Measurements from ENCODE around the gene KCNMA1.

The KCNMA1 gene

DNA sequence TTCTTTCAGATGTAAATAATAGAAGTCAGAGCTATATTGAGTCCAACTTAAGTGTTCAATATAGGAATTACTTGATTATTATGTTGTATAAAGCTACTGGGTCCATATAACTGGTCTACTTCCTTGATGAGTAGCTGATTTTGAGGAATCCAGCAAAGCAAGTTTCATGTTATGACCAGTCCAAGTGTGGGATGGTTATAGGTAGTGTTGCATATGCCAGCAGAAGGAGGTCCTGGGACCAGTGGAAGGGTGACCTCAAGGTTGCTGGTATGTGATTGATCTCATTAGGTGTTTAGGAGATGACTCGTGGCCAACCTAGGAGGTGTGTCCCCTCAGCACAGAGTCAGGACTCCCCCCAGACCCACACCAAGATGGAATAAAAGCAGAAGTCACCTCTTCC is 551.5 kb downstream of the KCNMA1 start:
- DNase-seq: no peak

DNA sequence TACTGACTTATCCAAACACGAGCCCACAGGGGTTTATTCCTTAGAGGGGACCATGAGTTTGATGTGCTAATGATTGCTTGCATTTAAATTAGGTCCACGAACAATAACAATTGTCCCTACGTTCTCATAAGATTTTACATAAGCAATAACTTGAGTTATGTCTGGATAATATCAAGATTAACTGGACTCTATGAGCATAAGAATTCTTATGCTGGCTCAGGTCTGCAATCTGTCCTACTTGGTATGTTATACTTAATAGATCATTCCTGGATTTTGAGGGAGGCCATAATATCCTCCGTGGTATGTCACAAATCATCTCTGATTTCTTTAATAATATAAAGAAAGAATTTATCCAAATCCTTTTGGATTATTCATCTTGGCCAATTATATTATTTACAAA is 552.3 kb downstream of the KCNMA1 start:
- no peak for DNase-seq

DNA sequence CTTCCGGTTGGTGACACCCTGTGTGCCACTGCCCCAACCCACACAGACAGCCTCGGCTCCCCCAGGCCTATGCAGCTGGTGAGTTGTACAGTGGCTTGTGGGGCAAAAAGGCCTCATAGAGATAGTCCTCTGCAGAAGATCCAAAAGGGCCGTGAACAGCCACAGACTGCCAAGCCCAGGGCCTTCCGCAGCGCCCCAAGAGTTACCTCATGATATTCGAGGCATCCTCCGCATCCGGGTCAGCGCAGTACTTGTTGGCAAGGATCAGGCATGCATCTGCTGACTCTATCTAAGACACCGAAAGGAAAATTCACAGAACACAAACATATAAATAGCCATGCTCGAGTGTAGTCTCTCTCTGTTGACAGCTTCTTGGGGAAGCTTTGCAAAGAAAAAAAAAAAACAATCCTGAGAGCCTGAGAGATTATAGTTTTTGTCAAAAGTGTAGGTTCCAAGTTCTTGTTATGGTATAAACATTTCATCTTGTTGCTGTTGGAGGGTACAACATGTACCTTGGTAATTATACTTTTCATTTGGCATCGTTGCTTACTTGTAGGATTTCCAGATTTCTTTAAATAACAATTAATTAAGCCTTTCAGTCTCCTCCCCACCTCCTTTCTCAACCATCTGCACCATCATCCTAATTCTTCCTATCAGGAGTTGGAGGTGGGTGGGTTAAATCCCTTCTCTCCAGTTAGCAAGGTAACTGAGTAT is 553.0 kb downstream of the KCNMA1 start:
- no peak for DNase-seq

DNA sequence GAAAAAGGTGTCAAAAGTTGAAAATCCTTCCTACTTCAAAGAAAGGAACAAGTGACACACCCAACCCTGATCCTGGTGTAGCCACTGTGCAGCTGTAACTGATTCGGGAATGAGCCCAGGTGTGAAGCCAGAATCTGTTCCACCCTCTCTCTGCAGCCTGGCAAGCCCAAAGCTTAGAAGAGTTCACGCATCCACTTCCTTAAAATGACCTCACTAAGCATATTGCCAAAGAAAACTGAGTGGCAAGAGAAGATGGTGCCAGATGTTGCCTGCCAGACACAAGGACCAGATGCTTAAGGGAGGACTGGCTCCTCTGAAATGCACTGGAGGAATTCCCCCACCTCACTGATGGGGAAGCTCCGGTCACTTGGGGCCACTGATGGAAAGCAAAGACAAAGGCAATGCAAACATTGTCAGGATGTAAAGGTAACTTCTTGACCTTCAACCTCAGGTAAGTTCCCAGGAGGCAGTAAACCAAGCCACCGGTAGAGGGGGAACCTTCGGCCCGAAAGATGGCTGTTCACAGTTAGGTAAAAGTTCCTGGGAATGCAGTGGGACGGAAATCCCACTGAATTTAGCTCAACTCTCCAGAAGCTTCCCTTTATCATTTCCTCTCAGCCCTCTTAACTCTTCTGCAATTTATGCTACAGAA is 554.9 kb downstream of the KCNMA1 start:
- DNase-seq: no peak

DNA sequence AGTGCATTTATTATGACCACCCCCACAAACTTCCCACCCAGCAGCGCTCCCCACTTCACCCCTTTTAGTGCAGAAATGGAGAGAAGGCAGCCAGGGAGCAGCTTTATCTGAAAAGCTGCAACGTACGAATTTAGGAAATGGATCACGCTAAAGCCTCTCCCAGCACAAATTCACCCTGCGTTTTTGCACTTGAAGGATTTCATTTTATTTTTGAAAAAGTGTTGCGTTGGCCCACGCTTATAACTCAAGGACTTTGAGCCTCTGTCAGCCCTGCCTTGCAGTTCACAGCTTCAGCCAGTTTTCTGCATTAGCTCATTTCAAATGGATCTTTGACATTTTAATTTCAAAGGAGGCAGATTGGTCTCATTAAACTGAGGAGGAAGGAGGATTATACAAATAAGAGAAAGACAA is 556.1 kb downstream of the KCNMA1 start:
- DNase-seq: no peak

DNA sequence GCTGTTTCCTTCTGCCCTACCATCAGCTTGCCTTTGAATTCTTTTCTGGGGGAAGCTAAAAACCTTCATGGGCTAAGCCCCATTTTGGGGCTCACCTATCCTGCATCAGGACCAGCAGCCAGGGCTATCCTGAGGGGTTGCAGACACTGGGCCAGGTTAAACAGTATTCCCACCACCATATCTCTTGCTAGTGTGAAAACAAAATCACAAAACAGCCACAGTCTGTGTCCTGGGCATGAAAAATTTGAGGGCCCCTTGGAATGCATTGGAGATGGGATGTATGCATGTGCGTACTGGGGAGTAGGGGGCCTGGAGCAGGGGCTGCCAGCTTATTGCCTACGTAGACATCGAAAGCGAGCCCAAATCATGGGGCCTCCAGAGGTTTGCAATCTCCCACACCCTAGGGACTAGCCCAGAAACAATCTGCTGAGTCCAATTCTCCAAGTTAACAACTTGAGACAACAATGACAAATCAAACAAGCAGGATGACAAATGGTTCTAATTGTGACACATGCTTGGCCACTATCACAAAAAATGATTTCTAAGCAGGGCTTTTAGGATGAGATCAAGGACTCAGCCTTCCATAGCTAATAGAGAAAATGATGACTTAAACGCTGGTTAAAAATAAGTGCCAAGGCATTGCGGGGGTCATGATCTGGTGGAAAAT is 557.1 kb downstream of the KCNMA1 start:
- DNase-seq: no peak

DNA sequence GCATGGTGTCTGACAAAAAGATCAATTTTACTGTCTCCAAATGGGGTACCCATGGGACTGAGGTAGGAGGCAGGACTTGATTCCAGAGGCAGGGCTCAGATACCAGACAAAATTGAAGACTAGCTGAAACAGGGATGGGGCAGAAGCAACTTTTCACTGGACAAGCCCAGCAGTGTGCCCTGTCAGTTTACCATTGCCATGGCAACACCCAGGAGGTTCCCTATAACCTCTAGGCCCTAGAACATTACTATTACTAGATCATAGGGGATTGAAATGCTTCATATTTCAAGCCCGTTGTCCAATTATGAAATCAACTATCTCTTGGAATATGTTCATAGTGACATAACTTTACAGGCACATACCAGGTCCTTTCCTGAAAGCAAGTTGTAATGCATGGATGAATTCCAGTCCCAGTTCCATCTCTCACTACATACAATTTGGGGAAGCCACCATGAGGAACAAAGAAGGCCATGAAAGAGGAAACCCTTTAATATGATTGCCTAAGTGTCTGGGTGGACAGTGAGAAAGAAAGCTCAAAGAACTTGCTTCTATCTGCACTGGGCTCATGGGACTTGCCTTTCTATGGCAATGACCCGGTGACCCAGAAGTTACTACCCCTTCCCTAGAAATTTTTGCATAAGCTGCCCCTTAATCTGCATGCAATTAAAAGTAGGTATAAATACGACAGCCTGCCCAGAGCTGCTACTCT is 557.9 kb downstream of the KCNMA1 start:
- DNase-seq: no peak

DNA sequence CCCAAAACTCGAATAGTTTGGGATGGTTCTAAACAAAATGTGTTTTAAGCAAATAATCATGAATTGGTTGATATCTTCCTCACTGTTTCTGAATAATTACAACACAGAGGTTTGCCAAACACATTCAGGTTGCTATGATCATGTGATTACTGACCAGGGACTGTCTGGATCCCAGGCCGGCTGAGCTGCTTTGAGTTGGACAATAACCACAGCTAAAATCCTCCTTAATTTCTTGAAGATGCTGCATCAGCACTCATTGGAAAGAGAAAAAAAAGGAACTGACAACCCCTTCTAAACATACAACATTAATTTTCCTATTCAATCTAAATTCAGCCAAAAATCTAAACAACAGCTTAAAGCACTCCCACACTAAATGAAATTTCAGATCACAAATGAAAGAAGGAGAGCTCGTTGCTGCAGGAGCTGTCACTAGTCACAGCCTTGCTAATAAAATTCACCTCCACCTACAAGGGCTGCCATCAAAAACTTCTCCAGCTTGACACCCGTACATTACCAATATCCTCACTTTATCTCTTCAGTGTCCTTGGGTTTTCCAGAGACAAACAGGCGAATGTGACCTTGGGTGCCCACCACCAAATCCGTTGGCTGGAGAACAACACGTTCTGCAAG is 560.2 kb downstream of the KCNMA1 start:
- no peak for DNase-seq

DNA sequence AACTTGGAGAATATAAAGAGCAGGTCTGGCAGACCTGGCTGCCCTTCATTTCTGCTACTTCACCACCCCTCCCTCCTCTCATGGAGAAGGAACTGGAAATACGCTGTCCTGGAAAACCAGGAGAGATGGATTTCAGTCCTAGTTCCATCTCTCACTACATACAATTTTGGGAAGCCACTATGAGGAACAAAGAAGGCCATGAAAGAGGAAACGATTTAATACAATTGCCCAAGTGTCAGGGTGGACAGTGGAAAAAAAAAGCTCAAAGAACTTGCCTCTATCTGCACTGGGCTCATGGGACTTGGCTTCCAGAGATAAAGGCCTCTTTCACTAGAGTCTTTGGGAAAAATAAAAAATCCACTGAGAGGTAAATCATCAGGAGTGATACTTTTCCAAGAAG is 561.7 kb downstream of the KCNMA1 start:
- no peak for DNase-seq

DNA sequence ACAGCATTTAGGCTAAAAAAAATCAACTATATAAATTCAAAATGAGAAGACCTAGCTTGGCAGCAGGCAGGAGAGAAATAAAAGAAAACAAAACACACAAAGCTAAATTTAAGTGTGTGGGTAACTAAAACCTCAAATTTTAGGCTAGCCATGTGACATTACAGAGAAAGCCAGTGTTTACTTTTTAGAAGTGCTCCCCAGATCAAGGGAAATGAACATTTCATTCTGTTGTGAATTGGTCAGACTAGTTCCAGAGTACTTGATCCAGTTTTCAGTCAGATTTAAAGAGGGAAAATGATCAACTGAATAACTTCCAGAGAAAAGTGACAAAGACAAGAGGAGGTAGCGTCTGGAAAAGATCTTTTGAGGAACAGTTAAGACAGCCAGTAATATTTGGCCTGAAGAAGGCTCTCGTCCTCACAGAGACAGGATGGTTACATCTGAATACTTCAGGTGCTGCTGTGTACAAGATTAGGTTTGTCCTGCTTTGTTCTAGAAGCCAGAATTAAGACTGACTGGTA is 563.4 kb downstream of the KCNMA1 start:
- no peak for DNase-seq

DNA sequence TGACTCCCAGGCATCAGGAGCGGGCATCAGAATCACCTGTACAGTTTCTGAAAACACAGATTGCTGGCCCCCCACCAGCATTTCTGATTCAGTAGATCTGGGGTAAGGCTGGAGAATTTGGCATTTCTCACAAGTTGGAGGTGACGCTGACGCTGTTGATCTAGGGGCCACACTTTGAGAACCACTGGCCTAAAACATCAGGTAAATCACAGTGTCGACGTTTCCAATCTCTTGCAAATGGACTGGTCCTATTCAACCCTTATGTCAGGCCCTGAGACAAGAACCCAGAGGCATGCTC is 564.0 kb downstream of the KCNMA1 start:
- no peak for DNase-seq

DNA sequence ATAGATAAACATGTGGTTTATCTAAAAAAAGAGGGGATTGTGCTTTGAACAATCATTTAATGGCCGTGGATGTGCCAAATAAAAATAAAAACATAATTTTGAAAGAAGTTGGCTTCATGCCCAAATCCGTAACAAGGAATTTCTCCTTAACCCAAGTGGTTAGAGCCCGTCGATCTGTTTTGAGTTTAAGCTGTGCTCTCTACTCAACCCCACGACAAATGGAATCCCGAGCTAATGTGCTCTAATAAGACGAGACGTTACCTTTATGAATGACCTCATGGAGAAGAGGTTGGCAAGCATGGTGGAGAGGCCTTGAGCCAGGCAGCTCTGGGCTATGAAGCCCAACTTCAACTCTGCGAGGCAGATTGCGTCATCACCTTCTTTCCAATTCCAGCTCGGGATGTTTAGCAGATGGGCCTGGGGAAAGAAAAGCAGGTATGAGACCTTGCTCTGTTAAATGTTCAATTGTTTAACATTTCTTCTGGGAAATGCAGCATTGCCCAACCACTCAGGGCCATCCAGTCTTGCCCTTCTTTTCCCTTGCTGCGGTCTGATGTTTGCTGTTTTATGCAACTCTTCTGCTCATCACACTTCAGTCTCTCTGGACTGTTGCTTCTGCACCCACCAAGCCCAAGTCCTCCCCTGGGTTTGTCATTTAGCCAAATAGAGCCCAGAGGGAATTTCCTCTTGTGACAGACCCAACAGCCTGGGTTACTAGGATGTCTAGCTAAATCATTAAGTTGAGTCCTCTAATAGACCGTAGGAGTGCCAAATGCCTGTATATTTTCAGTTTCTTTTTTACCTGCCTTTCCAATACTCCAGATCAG is 564.6 kb downstream of the KCNMA1 start:
- DNase-seq: no peak

DNA sequence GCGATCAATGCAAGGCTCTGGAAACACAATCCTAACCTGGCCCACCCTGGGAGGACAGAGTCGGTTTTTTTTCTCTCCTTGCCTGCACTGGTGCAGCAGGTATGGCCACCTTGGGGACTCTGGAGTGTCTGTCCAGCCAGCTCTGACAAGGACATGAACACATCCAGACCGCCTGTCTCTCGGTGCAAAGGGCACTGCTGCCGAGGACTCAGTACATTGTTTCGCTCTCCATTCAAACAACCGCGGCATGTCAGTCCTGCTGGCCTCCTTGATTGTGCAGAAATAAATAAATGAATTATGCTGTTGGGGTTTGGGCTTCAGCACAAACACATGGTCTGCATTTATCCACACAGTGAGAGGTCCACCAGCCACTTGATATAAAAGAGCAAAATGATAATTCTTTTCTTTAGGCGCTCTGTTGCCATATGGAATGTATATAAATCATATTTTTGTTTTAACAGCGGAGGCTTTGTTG is 565.2 kb downstream of the KCNMA1 start:
- no peak for DNase-seq

DNA sequence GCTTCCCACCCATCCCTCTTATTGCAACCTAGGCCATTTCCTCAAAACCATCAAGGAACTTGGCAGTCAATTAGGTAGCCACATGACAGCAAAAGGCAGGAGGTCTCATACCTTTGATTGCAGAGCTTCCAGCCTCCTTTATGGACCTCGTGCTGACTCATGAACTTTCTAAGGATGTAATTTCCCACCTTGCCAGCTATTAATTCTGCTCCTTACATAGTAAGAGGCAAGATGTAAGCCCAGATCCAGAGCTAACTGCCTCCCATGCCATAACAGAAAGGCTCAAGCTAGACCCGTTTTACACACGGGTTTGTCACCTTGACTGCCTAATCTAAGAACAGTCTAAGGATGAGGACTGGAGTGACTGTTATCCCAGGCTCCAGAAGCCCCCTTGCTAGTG is 565.7 kb downstream of the KCNMA1 start:
- DNase-seq: no peak

DNA sequence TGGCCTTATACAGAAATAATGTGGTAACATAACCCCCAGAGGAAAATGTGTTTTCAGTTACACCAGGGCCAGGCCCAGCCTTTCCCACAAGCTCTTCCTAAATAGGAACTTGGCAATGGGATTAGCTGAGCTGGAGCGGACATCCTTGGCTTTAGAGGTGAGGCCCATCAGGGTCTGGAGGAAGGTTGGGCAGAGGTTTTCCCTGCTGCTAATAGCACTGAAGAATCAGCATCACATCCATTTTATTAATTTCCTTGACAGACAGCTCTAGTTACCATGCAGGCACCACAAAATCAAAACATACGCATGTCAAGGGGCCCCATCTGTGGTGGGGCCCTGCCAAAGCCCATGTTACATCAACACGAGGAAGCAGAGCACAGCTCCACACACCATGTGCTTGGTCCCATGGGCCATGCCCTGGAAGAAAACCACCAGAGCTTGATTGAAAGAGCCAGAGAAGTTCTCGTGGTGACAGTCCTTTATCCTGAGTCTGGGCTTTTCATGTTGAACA is 566.6 kb downstream of the KCNMA1 start:
- DNase-seq: no peak

DNA sequence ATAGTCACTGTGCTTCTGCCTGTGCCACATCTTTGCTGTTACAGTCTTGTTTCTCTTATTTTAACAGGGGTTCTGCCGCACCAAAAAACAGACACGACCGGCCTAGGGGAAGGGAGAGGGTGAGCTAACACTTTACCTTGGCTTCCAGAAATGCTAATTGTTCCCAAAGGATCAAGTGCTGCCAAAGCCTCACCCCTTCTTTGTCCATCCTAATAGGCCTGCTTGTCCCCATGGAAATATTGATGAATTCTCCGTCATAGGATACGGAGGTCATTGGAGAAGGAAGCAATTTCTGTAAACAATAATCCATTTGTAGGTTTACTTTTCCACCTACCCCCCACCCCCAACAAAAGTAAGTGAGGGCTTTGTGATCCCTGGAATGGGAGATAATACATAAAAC is 567.3 kb downstream of the KCNMA1 start:
- DNase-seq: no peak

DNA sequence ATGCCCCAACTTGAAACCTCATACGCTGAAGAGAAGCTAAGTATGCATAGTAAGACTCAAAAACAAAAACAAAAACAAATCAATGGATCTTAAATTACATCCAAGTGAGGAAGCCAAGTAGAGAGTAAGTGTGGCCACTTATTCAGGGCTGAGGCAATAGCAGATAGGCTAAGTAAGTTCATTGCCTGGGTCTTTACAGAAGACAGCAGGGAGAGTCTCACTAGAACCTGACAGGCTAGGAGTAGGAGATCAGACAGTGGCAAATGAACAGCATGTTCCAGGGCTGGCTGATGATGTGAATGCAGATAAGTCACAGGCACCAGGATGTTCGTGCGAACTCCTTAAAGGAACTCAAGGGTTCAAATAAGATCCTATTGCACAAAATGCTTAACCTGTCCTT is 568.6 kb downstream of the KCNMA1 start:
- no peak for DNase-seq

DNA sequence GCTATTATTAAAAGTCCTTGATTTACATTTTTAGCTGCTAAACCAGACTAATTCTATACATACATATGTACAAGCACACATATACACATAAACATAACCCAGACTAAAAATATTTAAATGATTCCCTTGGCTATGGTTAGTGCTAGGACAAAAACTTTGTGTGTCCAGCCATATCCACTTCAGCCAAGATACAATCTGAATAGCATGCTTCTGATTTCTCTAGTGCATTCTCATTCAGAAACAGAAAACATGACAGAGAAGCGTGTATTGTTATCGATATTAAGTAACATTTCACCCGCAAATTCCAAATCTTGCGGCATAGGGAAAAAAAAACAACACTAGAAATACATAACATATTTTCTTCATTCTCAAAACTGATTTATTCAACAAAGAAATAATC is 569.3 kb downstream of the KCNMA1 start:
- no peak for DNase-seq

DNA sequence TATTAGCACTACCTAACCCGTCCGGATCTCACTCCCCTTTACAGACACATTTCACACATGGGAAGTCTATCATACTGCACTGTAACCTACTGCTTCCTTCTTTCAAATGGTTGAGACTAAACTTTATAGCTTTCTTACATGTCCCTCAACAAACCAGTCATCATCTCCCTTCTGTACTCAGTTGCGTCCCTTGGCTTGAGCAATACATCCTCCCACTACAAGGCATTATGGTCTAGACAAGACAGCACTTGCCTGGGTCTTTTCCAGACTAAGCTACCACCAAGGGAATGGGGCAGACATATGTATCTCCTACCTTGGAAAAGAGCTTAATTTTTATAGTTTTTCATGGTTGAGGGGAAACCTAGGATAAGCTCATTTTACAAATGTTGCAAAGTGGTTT is 575.2 kb downstream of the KCNMA1 start:
- no peak for DNase-seq

DNA sequence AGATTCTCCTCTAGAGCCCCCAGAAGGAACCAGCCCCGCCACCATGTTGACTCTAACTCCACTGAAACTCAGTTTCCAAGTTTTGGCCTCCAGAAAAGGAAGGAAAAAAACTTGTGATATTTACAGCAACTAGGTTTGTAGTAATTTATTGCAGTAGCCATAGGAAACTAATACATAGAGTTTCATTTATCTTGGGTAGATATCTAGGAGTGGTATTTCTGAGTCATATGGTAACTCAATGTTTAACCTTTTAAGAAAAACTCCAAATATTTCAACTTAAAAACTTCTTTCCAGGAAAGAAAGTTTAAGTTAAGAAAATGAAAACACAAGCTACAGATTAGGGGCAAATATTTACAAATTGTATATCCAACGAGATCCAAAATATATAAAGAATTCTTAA is 576.7 kb downstream of the KCNMA1 start:
- DNase-seq: no peak

DNA sequence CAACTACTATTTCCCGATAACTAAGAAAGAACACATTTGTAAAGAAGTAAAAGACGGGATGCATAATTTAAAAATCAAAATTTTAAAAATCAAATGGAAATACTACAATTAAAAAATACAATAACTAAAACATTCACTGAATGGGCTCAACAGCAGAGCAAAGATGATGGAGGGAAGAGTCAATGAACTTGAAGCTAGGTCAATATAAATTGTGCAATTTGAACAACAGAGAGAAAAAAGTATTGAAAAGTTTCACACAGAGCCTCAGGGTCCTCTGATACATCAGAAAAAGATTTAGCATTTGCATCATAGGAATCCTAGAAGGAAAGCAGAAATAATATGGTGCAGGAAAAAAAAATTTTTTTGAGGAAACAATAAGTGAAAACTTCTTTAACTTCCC is 581.0 kb downstream of the KCNMA1 start:
- no peak for DNase-seq

DNA sequence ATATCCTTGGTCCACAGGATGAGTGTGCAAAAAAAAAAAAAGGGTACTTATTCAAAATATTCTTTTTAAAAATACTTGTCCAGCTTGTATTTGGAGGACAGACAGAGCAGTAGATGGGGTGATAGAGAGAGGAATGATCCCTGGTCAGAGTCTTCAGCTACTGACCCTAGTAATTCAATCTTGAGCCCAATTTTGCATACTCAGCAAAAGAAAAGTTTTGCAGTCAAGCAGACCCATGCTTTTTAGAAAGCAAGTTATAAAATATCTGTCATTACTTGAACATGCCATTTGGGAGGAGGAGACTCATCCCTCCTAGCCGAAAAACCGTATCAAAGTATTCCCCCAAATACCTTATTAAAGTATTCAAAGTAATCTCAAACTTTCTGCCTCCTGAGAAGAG is 585.0 kb downstream of the KCNMA1 start:
- no peak for DNase-seq

All from NCI-H2029 treated with DMSO at 0.1 percent for 48 hours (cell line).